Activated CD8-positive, alpha-beta memory T cell treated with anti-CD3 and anti-CD28 coated beads for 24 hours (primary cell): ENCODE measurements around the gene HRG.

ENCODE experiments used
- DNase-seq: peaks from one replicate; pipeline ENCODE4 v3.0.0-alpha.2; 2020

HRG gene

GRCh38 chr3:186639778-186640472, 25.9 kb upstream of the HRG start, which contains the start of gene FETUB:
TSS of gene FETUB (plus strand) at chr3:186640399. CDS start at chr3:186640461, 62 bp downstream.
- DNase-seq = no peak

GRCh38 chr3:186640473-186640818, 25.4 kb upstream of the HRG start:
- no peak for DNase-seq

GRCh38 chr3:186640929-186641328, 24.9 kb upstream of the HRG start:
- DNase-seq = no peak

GRCh38 chr3:186642014-186642413, 23.8 kb upstream of the HRG start:
- DNase-seq = no peak

GRCh38 chr3:186643493-186643892, 22.3 kb upstream of the HRG start:
- no peak for DNase-seq

GRCh38 chr3:186644683-186645082, 21.1 kb upstream of the HRG start:
- no peak for DNase-seq

- no peak for DNase-seq
Observed at GRCh38 chr3:186646106-186646505, 19.7 kb upstream of the HRG start.

- no peak for DNase-seq
Observed at GRCh38 chr3:186646841-186647240, 19.0 kb upstream of the HRG start.

GRCh38 chr3:186648851-186649250, 17.0 kb upstream of the HRG start:
- DNase-seq = no peak

- no peak for DNase-seq
Observed at GRCh38 chr3:186651678-186652215, 14.1 kb upstream of the HRG start.

GRCh38 chr3:186653080-186653707, 12.6 kb upstream of the HRG start:
- no peak for DNase-seq

GRCh38 chr3:186653984-186654383, 11.8 kb upstream of the HRG start:
- DNase-seq = no peak

- no peak for DNase-seq
Observed at GRCh38 chr3:186663361-186664118, 2.3 kb upstream of the HRG start.

GRCh38 chr3:186664119-186664495, 1.7 kb upstream of the HRG start:
- DNase-seq = no peak

GRCh38 chr3:186664506-186664905, 1.3 kb upstream of the HRG start:
- no peak for DNase-seq

GRCh38 chr3:186668426-186668825, 2.6 kb downstream of the HRG start:
- no peak for DNase-seq

GRCh38 chr3:186669378-186670084, 3.7 kb downstream of the HRG start:
- no peak for DNase-seq

- DNase-seq = no peak
Observed at GRCh38 chr3:186670155-186670554, 4.3 kb downstream of the HRG start.

- DNase-seq = no peak
Observed at GRCh38 chr3:186671051-186671450, 5.2 kb downstream of the HRG start.

GRCh38 chr3:186678604-186679003, 12.8 kb downstream of the HRG start:
- DNase-seq = no peak

GRCh38 chr3:186679151-186679550, 13.3 kb downstream of the HRG start:
- DNase-seq = no peak

GRCh38 chr3:186680869-186681268, 15.1 kb downstream of the HRG start:
- DNase-seq = no peak

GRCh38 chr3:186682812-186683211, 17.0 kb downstream of the HRG start:
- DNase-seq = no peak
